GM21515 (cell line): ENCODE results near the gene PTF1A.

ENCODE experiments used
- ATAC-seq: cut with Tn5 transposase; IDR thresholded peaks from one replicate; pipeline ENCODE4 v1.9.1; 2021; ENCODE audit not compliant: unreplicated experiment

PTF1A gene, protein sequence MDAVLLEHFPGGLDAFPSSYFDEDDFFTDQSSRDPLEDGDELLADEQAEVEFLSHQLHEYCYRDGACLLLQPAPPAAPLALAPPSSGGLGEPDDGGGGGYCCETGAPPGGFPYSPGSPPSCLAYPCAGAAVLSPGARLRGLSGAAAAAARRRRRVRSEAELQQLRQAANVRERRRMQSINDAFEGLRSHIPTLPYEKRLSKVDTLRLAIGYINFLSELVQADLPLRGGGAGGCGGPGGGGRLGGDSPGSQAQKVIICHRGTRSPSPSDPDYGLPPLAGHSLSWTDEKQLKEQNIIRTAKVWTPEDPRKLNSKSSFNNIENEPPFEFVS

GRCh38 chr10:23191764-23192711 lies at the start of gene PTF1A:
Gene PTF1A (plus strand): TSS chr10:23192312. CDS start chr10:23192531, 219 bp downstream.
- ATAC-seq = no peak

- ATAC-seq = no peak
Measured at GRCh38 chr10:23146258-23146657, 45.9 kb upstream of the PTF1A start.

GRCh38 chr10:23147035-23147434 lies 45.1 kb upstream of the PTF1A start:
- no peak for ATAC-seq

GRCh38 chr10:23148214-23148613 lies 43.9 kb upstream of the PTF1A start:
- ATAC-seq = no peak

- no peak for ATAC-seq
Measured at GRCh38 chr10:23150091-23150490, 42.0 kb upstream of the PTF1A start.

- no peak for ATAC-seq
Measured at GRCh38 chr10:23150610-23151009, 41.5 kb upstream of the PTF1A start.

DNA sequence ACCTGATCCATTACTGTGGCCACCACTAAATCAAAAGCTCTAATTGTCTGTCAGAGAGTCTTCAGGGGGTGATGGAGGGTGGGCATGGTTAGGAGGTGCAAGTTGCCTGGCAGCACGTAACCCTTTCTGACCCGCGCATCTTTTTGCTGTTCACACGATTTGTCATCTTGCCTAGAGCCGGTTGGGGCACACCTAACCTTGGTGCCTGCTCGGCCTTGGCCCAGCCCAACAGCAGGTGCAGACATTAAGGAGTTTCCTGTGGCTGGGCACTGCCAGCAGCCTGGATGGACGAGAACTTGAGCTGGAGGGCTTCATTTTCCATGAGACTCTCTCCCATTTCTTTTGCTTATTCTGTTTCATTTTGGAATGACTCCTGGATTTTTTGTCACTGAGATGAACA lies 41.0 kb upstream of the PTF1A start:
- no peak for ATAC-seq

- no peak for ATAC-seq
Measured at GRCh38 chr10:23155169-23155568, 36.9 kb upstream of the PTF1A start.

DNA sequence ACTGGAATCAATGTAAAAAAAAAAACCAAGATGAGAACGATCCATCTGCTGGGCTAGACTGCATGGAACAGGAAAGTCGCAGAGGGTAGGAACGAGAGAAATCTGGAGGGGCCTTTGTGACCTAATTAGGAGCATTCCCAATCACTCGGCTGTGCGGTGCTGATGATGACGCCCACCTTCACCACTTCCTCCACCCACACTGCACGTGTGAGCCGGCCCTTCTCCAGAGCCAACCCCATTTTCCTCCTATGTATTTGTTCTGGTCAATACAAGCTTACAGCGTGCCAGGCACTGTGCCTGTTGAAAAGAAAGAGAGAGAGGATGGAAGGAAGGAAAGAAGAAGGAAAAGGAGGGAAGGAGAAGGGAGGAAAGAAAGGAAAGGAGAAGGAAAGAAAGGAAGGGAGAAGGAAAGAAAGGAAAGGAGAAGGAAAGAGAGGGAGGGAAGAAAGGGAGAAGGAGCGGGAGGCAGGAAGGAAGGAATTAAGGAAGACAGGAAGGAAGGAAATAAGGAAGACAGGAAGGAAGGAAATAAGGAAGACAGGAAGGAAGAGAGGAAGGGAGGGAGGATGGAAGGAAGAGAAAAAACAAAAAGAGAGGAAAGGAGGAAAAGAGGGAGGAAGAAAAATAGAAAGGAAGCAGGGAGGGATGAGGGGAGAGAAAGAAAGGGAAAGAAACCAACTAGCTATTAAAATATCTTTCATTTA lies 35.5 kb upstream of the PTF1A start:
- ATAC-seq = no peak

DNA sequence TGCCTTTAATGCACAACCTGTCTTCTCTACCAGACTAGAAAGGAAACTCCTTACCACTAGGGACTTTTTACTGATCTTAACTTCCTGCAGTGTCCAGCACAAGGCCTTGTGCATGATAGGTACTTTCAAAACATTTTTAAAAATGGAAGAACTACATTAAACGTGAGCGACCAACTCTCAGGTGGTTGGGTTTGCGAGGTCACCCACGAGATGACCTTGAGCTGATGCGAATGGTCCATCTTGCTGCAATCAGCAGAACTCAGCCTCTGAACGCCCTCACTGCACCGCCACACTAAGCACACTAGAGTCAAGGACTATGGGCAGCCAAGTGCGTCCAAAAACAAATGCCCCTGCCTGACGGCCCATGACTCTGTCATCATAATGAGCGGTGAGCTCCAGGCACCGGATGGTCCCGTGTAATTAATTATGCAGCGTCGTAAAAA lies 34.9 kb upstream of the PTF1A start:
- ATAC-seq = no peak

- ATAC-seq = peak; percentile 71
Measured at GRCh38 chr10:23157691-23158369, 34.3 kb upstream of the PTF1A start.

GRCh38 chr10:23158370-23158769 lies 33.7 kb upstream of the PTF1A start:
- ATAC-seq = peak; percentile 71

DNA sequence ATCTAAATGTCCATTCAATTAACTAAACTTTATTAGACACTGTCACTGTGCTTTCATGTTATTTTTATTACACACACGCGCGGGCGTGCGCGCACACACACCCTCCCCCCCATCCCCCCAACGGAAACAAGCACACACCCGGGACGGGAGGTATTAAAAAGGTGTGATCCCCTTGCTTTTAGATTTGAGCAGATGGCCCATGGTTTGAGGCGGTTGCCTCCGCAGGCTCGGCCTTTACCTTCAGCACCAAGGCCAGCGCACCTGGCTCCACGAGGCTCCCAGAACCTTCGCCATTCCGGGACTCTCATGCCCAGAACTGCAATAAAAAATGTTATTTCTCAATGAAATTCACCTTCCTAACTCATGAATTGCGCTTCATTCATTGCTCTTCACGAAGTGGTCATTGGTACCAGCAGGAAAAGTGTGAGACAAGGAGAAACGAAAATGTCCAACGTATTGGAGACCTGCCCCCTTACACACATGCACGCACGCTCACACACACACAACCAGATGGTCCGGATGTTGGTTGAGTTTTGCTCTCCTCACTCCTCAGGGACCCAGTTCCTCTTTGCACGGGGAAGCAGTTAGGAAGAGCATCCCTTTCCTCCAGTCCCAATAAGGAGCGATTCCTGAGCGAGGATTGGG lies 20.8 kb upstream of the PTF1A start:
- ATAC-seq = no peak

DNA sequence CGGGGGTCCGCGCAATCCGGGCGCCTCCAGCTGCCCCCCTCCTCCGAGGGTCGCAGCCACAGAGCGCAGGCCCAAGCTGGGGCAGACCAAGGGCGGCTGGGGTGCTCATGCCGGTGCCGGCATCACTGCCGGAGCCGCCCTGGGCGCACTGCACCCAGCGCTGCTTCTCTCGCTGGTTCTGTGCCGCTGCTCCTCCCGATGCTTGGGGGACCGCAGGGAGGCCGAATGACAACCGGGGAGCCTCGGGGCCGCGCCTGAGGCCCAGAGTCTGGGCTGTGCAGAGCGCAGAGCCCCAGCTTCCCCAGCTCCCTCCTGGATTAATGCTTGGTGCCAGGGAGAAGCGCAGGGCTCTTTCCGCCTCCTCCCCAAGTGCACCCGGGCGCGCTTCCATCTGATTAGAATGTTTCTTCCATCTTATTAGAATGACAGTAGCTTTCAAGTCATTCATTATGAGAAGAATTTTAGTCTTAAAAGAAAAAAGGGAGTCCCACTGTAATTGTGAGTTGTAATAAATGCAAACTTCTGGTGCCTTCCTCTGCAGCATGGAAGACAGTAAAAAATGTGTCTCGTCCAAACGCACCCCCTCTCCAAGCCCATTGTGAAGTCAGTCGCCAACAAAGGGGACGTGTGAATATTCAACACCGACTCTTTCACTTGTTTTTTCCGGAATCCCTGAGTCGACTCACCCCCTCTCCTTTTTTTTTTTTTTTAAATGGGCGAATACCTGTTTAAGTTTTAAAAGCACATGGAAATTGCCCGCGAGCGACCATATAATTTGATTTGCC lies 19.5 kb upstream of the PTF1A start:
- no peak for ATAC-seq

DNA sequence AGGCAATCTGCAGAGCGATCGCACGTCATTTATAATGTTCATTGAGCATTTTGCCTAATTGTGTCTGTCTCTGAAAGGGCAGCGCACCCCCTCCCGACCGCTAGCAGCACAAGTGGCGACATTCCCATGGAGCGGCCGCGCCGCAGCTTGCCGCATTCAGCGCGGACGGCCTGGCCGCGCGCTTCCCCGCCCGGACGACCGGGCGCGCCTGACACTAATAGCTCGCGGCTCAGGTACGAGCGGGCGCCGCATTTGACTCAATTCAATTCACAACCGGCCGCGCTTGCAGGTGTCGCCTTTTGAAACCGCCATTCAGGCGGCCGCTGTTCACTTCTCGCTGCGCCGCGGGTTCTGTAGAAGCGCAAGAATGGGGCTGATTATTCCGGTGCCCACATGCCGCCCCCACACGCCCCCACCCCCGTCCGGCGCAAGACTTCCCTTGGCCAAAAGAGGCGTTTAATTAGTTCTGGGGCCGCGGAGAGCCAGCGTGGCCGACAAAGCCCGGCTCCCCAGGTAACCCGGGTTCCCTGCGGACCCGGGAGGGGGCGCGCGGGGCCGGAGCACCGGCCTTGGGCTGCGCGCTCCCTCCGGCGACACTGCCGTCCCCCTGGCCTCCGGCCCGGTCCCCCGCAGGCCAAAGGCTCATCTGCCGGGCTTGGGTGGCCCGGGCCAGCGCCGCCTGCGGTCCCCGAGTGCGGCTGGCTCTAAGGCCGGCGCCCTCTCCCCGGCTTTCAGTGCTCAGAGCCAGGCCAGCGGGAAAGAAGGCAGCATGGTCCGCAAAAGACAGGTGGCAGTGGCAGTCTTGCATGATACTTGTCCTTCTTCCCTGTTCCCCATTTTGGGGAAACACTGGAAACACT lies 18.7 kb upstream of the PTF1A start:
- no peak for ATAC-seq

DNA sequence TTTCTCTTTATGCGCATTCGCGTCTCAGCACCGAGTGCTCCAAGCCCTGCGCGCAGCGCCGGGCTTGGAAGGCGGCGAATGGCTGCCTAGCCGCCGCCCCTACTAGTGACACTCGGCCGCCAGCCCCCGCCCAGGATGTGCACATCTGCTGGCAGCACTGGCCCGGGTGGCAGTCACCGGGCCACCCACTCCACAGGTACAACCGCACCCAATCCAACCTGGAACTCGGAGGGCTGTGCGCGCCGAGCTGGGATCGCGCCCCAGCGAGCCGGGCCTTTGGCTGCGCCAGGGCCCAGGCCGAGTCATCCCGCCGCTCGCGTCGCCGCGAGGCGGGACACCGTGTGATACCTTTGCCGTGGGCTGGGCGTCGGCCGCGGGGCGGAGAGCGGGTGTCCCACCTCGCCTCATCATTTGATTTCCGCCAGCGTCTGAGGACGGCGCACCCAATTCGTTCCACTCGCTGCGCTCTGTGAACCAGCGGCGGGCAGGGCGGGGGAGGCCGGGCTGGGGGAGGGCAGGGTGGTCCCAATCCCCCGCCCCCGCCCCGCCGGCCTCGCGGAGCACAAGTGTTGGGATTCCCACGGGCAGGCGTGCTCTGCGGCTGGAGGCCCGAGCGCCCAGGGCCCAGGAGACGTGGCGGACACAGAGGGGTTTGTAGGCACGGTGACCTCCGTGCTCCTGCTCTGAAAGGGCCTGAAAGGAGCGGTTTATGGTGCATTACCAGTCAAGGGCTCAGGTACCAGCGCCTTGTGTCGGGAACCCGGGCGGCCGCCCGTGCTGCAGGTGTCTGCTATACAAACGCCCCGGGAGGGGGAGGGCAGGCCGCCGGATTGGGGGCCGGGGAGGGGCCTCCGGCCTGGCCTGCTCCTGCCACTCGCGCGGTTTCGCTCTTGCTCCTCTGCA lies 17.8 kb upstream of the PTF1A start:
- ATAC-seq = no peak

DNA sequence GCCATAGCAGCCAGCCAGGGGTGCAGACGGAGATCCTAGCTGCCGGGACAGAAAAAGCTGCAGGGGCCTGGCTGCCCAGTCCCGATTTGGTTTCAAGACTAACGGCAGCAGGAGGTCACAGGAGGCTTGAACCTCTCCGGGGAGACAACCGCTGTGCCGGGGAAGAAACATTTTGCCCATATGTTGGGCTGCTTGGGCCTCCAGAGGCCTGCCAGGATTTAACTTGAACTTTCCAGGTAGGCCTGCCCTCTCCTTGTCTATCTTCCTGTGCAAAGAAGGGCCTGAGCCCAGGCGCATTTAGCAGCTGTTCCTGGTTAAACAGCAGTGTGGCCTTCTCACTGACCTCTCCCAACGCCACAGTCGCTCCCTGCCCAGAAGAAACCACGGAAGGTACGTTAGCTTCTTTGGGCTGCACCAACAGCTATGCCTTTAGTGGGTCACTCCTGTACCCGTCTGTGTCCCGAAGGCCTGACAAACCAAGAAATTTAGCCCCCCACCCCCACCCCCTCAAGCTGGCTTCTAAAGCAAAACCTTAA lies 17.1 kb upstream of the PTF1A start:
- no peak for ATAC-seq
